ENCODE measurements around the gene KSR2. TPM values are rescaled to one million over a fixed set of nuclear protein-coding genes. Genes with fewer than 3 reads are reported as not detected.
"Not testable (repeated sequence)": the region's sequence is repeated elsewhere in the genome, so short reads cannot be mapped to it uniquely, and the experiment has no call there.

Gene KSR2
- total and polyA plus RNA-seq, 2 donors from 2014 or later: 0.34 to 2.9 TPM

GRCh38 chr12:117867348-117867747 is 101.4 kb downstream of the KSR2 start:
- intact Hi-C loops (cut with DNase I): no loop called here
- no peak for FAIRE-seq
- no peak overlapping the region for H3K9ac ChIP-seq (ENCODE audit: low read length in 3 of 3)
- H3K4me1 ChIP-seq (ENCODE audit: control insufficient read depth in 2 of 3, insufficient read depth in 2 of 3, low read depth in 1 of 3, low read length in 3 of 3): no peaks in the 10 kb centered on the region
- no peak overlapping the region for H3K27ac ChIP-seq (ENCODE audit: low read depth in 2 of 2, low read length in 2 of 2)
- H3K27me3 ChIP-seq (ENCODE audit: control insufficient read depth, insufficient read depth, low read length): no peaks in the 10 kb centered on the region
- no peak for DNase-seq
- no peak overlapping the region for H3K4me3 ChIP-seq (ENCODE audit: low read length in 3 of 3)
- H3K9me3 ChIP-seq (ENCODE audit: control insufficient read depth in 2 of 3, insufficient read depth in 1 of 3, low read length in 3 of 3): no peaks in the 10 kb centered on the region
- H3K36me3 ChIP-seq (ENCODE audit: control insufficient read depth in 2 of 3, insufficient read depth in 3 of 3, low read length in 3 of 3): no peaks in the 10 kb centered on the region
- TF ChIP-seq CTCF (IDR thresholded peaks at IDR 0.05; ENCODE audit: borderline replicate concordance, extremely low read depth, insufficient read depth): no peak

- no peak overlapping the region for H3K9ac ChIP-seq (ENCODE audit: low read length in 3 of 3)
- H3K27ac ChIP-seq (ENCODE audit: low read depth in 2 of 2, low read length in 2 of 2): no peak overlapping the region
- no peaks in the 10 kb centered on the region for H3K9me3 ChIP-seq (ENCODE audit: control insufficient read depth in 2 of 3, insufficient read depth in 1 of 3, low read length in 3 of 3)
- no peaks in the 10 kb centered on the region for H3K36me3 ChIP-seq (ENCODE audit: control insufficient read depth in 2 of 3, insufficient read depth in 3 of 3, low read length in 3 of 3)
- no peak for DNase-seq
- no peak overlapping the region for H3K4me3 ChIP-seq (ENCODE audit: low read length in 3 of 3)
- TF ChIP-seq CTCF (IDR thresholded peaks at IDR 0.05; ENCODE audit: borderline replicate concordance, extremely low read depth, insufficient read depth): no peak
- intact Hi-C loops (cut with DNase I): no loop called here
- H3K27me3 ChIP-seq (ENCODE audit: control insufficient read depth, insufficient read depth, low read length): no peaks in the 10 kb centered on the region
- FAIRE-seq: no peak
- H3K4me1 ChIP-seq (ENCODE audit: control insufficient read depth in 2 of 3, insufficient read depth in 2 of 3, low read depth in 1 of 3, low read length in 3 of 3): no peaks in the 10 kb centered on the region
These were observed 103.3 kb downstream of the KSR2 start for GRCh38 chr12:117865505-117865904.

GRCh38 chr12:117863002-117863709 is 105.6 kb downstream of the KSR2 start:
- TF ChIP-seq CTCF (IDR thresholded peaks at IDR 0.05; ENCODE audit: borderline replicate concordance, extremely low read depth, insufficient read depth): no peak
- Histone ChIP-seq H3K27me3 (ENCODE audit: control insufficient read depth, insufficient read depth, low read length) (no peaks in the 10 kb centered on the region), H3K4me1 (ENCODE audit: control insufficient read depth in 2 of 3, insufficient read depth in 2 of 3, low read depth in 1 of 3, low read length in 3 of 3) (no peaks in the 10 kb centered on the region), H3K9me3 (ENCODE audit: control insufficient read depth in 2 of 3, insufficient read depth in 1 of 3, low read length in 3 of 3) (no peaks in the 10 kb centered on the region), H3K4me3 (ENCODE audit: low read length in 3 of 3) (no peak overlapping the region), H3K36me3 (ENCODE audit: control insufficient read depth in 2 of 3, insufficient read depth in 3 of 3, low read length in 3 of 3) (no peaks in the 10 kb centered on the region), H3K27ac (ENCODE audit: low read depth in 2 of 2, low read length in 2 of 2) (no peak overlapping the region), H3K9ac (ENCODE audit: low read length in 3 of 3) (no peak overlapping the region)
- DNase-seq (no peak), FAIRE-seq (no peak)
- intact Hi-C loops (cut with DNase I): no loop called here

- H3K27me3 ChIP-seq (ENCODE audit: control insufficient read depth, insufficient read depth, low read length): no peaks in the 10 kb centered on the region
- H3K9me3 ChIP-seq (ENCODE audit: control insufficient read depth in 2 of 3, insufficient read depth in 1 of 3, low read length in 3 of 3): no peaks in the 10 kb centered on the region
- FAIRE-seq: no peak
- DNase-seq: no peak
- no peak for TF ChIP-seq CTCF (IDR thresholded peaks at IDR 0.05; ENCODE audit: borderline replicate concordance, extremely low read depth, insufficient read depth)
- H3K4me1 ChIP-seq (ENCODE audit: control insufficient read depth in 2 of 3, insufficient read depth in 2 of 3, low read depth in 1 of 3, low read length in 3 of 3): no peaks in the 10 kb centered on the region
- H3K27ac ChIP-seq (ENCODE audit: low read depth in 2 of 2, low read length in 2 of 2): no peak overlapping the region
- no peaks in the 10 kb centered on the region for H3K36me3 ChIP-seq (ENCODE audit: control insufficient read depth in 2 of 3, insufficient read depth in 3 of 3, low read length in 3 of 3)
- H3K9ac ChIP-seq (ENCODE audit: low read length in 3 of 3): no peak overlapping the region
- H3K4me3 ChIP-seq (ENCODE audit: low read length in 3 of 3): no peak overlapping the region
- intact Hi-C loops (cut with DNase I): no loop called here
These were observed 107.1 kb downstream of the KSR2 start for GRCh38 chr12:117861691-117862090.

GRCh38 chr12:117860787-117861290 is 108.0 kb downstream of the KSR2 start:
- H3K27me3 ChIP-seq (ENCODE audit: control insufficient read depth, insufficient read depth, low read length); DNase-seq; intact Hi-C loops (cut with DNase I); H3K27ac ChIP-seq (ENCODE audit: low read depth in 2 of 2, low read length in 2 of 2); H3K36me3 ChIP-seq (ENCODE audit: control insufficient read depth in 2 of 3, insufficient read depth in 3 of 3, low read length in 3 of 3); H3K9ac ChIP-seq (ENCODE audit: low read length in 3 of 3); H3K4me1 ChIP-seq (ENCODE audit: control insufficient read depth in 2 of 3, insufficient read depth in 2 of 3, low read depth in 1 of 3, low read length in 3 of 3); H3K4me3 ChIP-seq (ENCODE audit: low read length in 3 of 3); FAIRE-seq; H3K9me3 ChIP-seq (ENCODE audit: control insufficient read depth in 2 of 3, insufficient read depth in 1 of 3, low read length in 3 of 3): not testable (repeated sequence)
